GM12878 (cell line): Measurements from ENCODE around the gene PLXNA2. TPM values are rescaled to one million over a fixed set of nuclear protein-coding genes. Genes with fewer than 3 reads are reported as not detected.

Experiments used
- ATAC-seq: fragments of 200-7000 bp; cut with Tn5 transposase; 3 replicates; pipeline ENCODE4 v1.9.1; 2020; ENCODE audit warnings: mild to moderate bottlenecking, moderate library complexity
- BruUV-seq: library from RNA; stranded (reverse); fragments of 400-500 nt; replicated peaks from 2 replicates; lab custom pipeline; 2021; lab: Mats Ljungman, UMichigan
- CTCF ChIA-PET: fragments of 300-600 bp; sonication (Branson Sonifier 250); formaldehyde crosslinking; extraction: SDS; loops from one replicate; lab custom pipeline; 2021; ENCODE audit warnings: inconsistent platforms; lab: Yijun Ruan, JAX
- POLR2A ChIA-PET: fragments of 350-600 bp; formaldehyde crosslinking; extraction: SDS; loops from one replicate; lab custom pipeline; 2021; ENCODE audit warnings: inconsistent platforms; lab: Charles Lee
- RAD21 ChIA-PET: fragments of 300-600 bp; sonication (Branson Sonifier 250); formaldehyde crosslinking; loops from one replicate; lab custom pipeline; 2023; ENCODE audit warnings: antibody characterized with exemption; ENCODE audit not compliant: unreplicated experiment; lab: Charles Lee
- SMC1A ChIA-PET: fragments of 300-600 bp; sonication (Branson Sonifier 250); formaldehyde crosslinking; loops from one replicate; lab custom pipeline; 2023; ENCODE audit not compliant: unreplicated experiment, uncharacterized antibody; lab: Charles Lee
- DNase-seq: peaks from one replicate; pipeline ENCODE4 v3.0.0-alpha.2; 2011; ENCODE audit warnings: low read depth, low spot score
- FAIRE-seq: peaks from 3 replicates; lab custom pipeline; 2011; peaks lifted over from hg19 to GRCh38; lab: Jason Lieb, UNC
- H2AFZ ChIP-seq: 2 replicates; pipeline ENCODE4 v1.6.0; 2011; ENCODE audit warnings: low read depth, low read length, control low read depth; ENCODE audit not compliant: control insufficient read depth
- H3K27ac ChIP-seq: 2 replicates; pipeline ENCODE4 v1.5.1; 2011; ENCODE audit warnings: control low read depth; ENCODE audit not compliant: control insufficient read depth, insufficient read depth
- H3K27me3 ChIP-seq, 2 experiments: replicated peaks in 1 of 2; 2 replicates each; pipeline versions ENCODE4 v1.6.0 to v1.6.1; 2011; ENCODE audit warnings: low read length in 1 of 2; ENCODE audit not compliant: control insufficient read depth in 2 of 2, insufficient read depth in 2 of 2
- H3K36me3 ChIP-seq, 2 experiments: 2 replicates each; pipeline ENCODE4 v1.5.1; 2011; ENCODE audit warnings: low read length in 1 of 2; ENCODE audit not compliant: control insufficient read depth in 2 of 2, insufficient read depth in 2 of 2
- H3K4me1 ChIP-seq: 2 replicates; pipeline ENCODE4 v1.6.1; 2011; ENCODE audit warnings: mild to moderate bottlenecking, low read length, moderate library complexity, mixed read lengths; ENCODE audit not compliant: control insufficient read depth, insufficient read depth
- H3K4me2 ChIP-seq: 2 replicates; pipeline ENCODE4 v1.6.0; 2011; ENCODE audit warnings: control low read depth; ENCODE audit not compliant: control insufficient read depth, insufficient read depth
- H3K4me3 ChIP-seq: fragments of 200-600 bp; sonication (generic); 2 replicates; pipeline ENCODE4 v1.5.1; 2016
- H3K79me2 ChIP-seq: 2 replicates; pipeline ENCODE4 v1.6.0; 2011; ENCODE audit warnings: low read length; ENCODE audit not compliant: control insufficient read depth, insufficient read depth
- H3K9ac ChIP-seq: 2 replicates; pipeline ENCODE4 v1.8.0; 2011; ENCODE audit warnings: low read length, control low read depth, mixed read lengths; ENCODE audit not compliant: control insufficient read depth, insufficient read depth
- H3K9me3 ChIP-seq: replicated peaks from 3 replicates; pipeline ENCODE4 v1.5.1; 2011; ENCODE audit warnings: mild to moderate bottlenecking, low read length; ENCODE audit not compliant: control insufficient read depth, insufficient read depth
- H4K20me1 ChIP-seq: 2 replicates; pipeline ENCODE4 v1.6.0; 2011; ENCODE audit not compliant: control insufficient read depth, insufficient read depth
- BHLHE40 ChIP-seq, 2 experiments: fragments of 450-650 bp in 1 of 2; IDR thresholded peaks; 2 replicates each; pipeline ENCODE4 v1.6.1; 2011 to 2017; ENCODE audit warnings: low read depth in 2 of 2, borderline replicate concordance in 1 of 2, improper control_type of control experiment in 1 of 2, low read length in 1 of 2, mild to moderate bottlenecking in 1 of 2
- DPF2 ChIP-seq: fragments of 450-650 bp; IDR thresholded peaks from 2 replicates; pipeline ENCODE4 v1.6.1; 2017; ENCODE audit warnings: mild to moderate bottlenecking
- E2F8 ChIP-seq: fragments of 450-650 bp; IDR thresholded peaks from 2 replicates; pipeline ENCODE4 v1.6.1; 2018; ENCODE audit warnings: mild to moderate bottlenecking, low read depth, moderate library complexity; ENCODE audit not compliant: partially characterized antibody
- EED ChIP-seq: sonication (generic); IDR thresholded peaks from 2 replicates; pipeline ENCODE4 v1.6.1; 2016; ENCODE audit warnings: antibody characterized with exemption, low read depth
- FOXK2 ChIP-seq: fragments of 450-650 bp; IDR thresholded peaks from 2 replicates; pipeline ENCODE4 v1.6.1; 2017; ENCODE audit warnings: mild to moderate bottlenecking, moderate library complexity
- IKZF1 ChIP-seq: fragments of 450-650 bp; conservative IDR thresholded peaks from 2 replicates; pipeline ENCODE4 v1.6.1; 2017; ENCODE audit warnings: antibody characterized with exemption, mild to moderate bottlenecking
- JUNB ChIP-seq: IDR thresholded peaks from 2 replicates; pipeline ENCODE4 v1.6.1; 2016; ENCODE audit warnings: antibody characterized with exemption, mild to moderate bottlenecking
- KDM1A ChIP-seq: fragments of 200-600 bp; sonication (generic); IDR thresholded peaks from 2 replicates; pipeline ENCODE4 v1.6.1; 2016; ENCODE audit warnings: borderline replicate concordance
- NKRF ChIP-seq: fragments of 450-650 bp; conservative IDR thresholded peaks from 2 replicates; pipeline ENCODE4 v1.6.1; 2017; ENCODE audit warnings: mild to moderate bottlenecking, moderate library complexity
- NRF1 ChIP-seq: conservative IDR thresholded peaks from 2 replicates; pipeline ENCODE4 v1.6.1; 2011; ENCODE audit warnings: mild to moderate bottlenecking, low read depth, low read length, improper control_type of control experiment
- PAX5 ChIP-seq: IDR thresholded peaks from 2 replicates; pipeline ENCODE4 v1.6.1; 2011; ENCODE audit warnings: low read depth, low read length, borderline replicate concordance
- SMAD5 ChIP-seq: IDR thresholded peaks from 2 replicates; pipeline ENCODE4 v1.6.1; 2016; ENCODE audit warnings: antibody characterized with exemption, low read depth
- SMC3 ChIP-seq: IDR thresholded peaks from 2 replicates; pipeline ENCODE4 v1.6.1; 2011; ENCODE audit warnings: low read length, improper control_type of control experiment, borderline replicate concordance
- SPI1 ChIP-seq: IDR thresholded peaks from 2 replicates; pipeline ENCODE4 v1.6.1; 2011; ENCODE audit warnings: low read depth, mild to moderate bottlenecking, low read length, moderate library complexity, borderline replicate concordance; ENCODE audit not compliant: insufficient read depth
- WRNIP1 ChIP-seq: IDR thresholded peaks from 2 replicates; pipeline ENCODE4 v1.6.1; 2011; ENCODE audit warnings: low read depth, low read length, improper control_type of control experiment, borderline replicate concordance
- ZNF24 ChIP-seq: fragments of 450-650 bp; IDR thresholded peaks from 2 replicates; pipeline ENCODE4 v1.6.1; 2017; ENCODE audit warnings: antibody characterized with exemption, mild to moderate bottlenecking
- ZNF274 ChIP-seq: IDR thresholded peaks from one replicate; pipeline ENCODE4 v1.8.0; 2011; ENCODE audit not compliant: insufficient read length, insufficient read depth
- WGBS: methylation state at CpG from one replicate; pipeline ENCODE4 v1.1.6; 2016; ENCODE audit warnings: low lambda C conversion rate; ENCODE audit not compliant: insufficient replicate concordance, insufficient coverage; ENCODE audit errors: missing lambda C conversion rate; 5-methylcytosine and 5-hydroxymethylcytosine counted together
- in situ Hi-C: fragments of 300-500 bp; cut with MboI; formaldehyde crosslinking; loops from 9 replicates; pipeline ENCODE4 v1.14.3; 2018; ENCODE audit warnings: mixed read lengths
- intact Hi-C: fragments of 100-400 bp; cut with micrococcal nuclease; formaldehyde crosslinking; loops from one replicate; pipeline ENCODE4 v1.14.2; 2022; ENCODE audit not compliant: unreplicated experiment
- polyA plus RNA-seq, 11 experiments: library from polyadenylated mRNA; depleted of rRNA in 4 of 11; unstranded in 6 of 11; stranded (reverse) in 5 of 11; fragments of >200 nt; fragmentation: Nextera tagmentation in 4 of 11; fragmentation: Illumina TruSeq in 1 of 11; extraction: Ambion mirVana in 4 of 11; extraction: Trizol in 1 of 11; gene quantifications; 1 replicate in 1 of 11; 2 replicates in 10 of 11; pipeline versions ENCODE4 v1.2.1 to v1.2.3, GENCODE V29; 2011 to 2016; ENCODE audit warnings: inconsistent platforms in 2 of 11, missing spikeins in 2 of 11, low read depth in 1 of 11
- total RNA-seq, 4 experiments: library from RNA; depleted of rRNA in 3 of 4; stranded (reverse); fragments of >200 nt in 3 of 4; fragmentation: Illumina TruSeq in 1 of 4; extraction: Trizol in 1 of 4; gene quantifications; 2 replicates each; pipeline versions ENCODE4 v1.2.1 to v1.2.3, GENCODE V29; 2013 to 2021

PLXNA2 gene
- total and polyA plus RNA-seq, 10 of the 15 experiments (the other 5 are each of a cell fraction or from before 2014, with no cell fraction given): under 0.01 to 0.08 (median 0.07) TPM; not detected in 4

DNA sequence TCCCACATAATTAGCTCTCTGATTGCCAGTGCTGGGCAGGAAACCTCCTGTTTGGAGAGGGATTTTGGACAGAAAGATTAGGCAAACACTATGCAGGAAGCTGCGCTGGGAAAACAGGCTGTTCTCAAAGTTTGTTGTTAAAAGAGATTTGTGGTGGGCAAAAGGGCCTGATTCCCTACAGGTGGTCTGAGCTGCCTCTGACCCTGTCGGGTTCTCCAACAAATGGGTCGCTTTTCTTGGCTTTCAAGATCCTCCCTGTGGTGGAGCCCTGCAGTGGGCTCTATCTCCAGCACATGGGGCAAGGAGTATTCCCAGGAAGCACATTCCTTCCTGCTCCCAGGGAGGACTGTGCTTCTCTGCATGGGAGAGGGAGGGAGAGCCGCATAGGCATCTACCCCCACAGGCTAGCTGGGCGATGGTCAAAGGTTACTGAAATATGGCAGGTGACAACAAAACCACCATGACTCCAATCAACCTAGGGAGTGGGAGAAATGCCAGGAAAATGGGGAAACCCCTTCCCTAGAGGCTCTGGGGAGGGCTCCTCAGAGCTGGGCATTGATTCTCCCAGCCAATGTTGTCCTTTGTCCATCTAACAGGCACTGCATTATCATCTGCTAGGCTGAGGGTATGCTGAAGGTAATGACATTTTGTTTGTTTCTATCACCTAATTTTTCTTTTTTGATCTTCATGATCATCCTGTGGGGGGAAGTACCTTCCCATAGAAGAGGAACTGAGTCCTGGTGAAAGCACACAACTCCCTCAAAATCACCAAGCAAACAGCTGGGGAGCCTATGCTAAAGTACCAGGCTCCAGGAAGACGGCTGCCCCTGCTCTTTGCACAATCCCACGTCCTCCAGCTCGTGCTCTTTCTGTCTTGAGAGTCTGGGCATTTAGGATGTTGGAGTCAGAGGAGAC, 85.3 kb downstream of the PLXNA2 start:
- DNase-seq (no peak), ATAC-seq (no peak; the same call in 2 of the 3 replicates), FAIRE-seq (no peak)
- H3K79me2 ChIP-seq: no peaks in the 10 kb centered on the region
- no peak overlapping the region for H2AFZ ChIP-seq
- H3K36me3 ChIP-seq: no peaks in the 10 kb centered on the region
- no peak overlapping the region for H3K27ac ChIP-seq
- no peak overlapping the region for H3K4me3 ChIP-seq
- WGBS: 14% methylated on average over 8 of the region's 8 CpGs
- H3K4me2 ChIP-seq: no peak overlapping the region
- intact Hi-C loops: no loop called here
- SMC1A ChIA-PET: interaction anchor here (1.0 to 1.3 kb wide), 6 partner anchors 14 to 79 kb away, joined by 3 to 4 read pairs (median 3); no protein-coding TSS in a partner anchor
- RAD21 ChIA-PET: interaction anchor here (0.9 to 1.2 kb wide), 3 partner anchors 29 to 83 kb away, joined by 3 to 4 read pairs (median 4); no protein-coding TSS in a partner anchor
- H3K9me3 ChIP-seq: no peaks in the 10 kb centered on the region
- H3K27me3 ChIP-seq: no peaks in the 10 kb centered on the region; a peak in 1 of 4 replicates
- no peaks in the 10 kb centered on the region for H4K20me1 ChIP-seq
- no TSS peak for BruUV-seq
- CTCF ChIA-PET: interaction anchor here (0.9 to 2.1 kb wide), 6 partner anchors 19 to 86 kb away, joined by 3 to 8 read pairs (median 4); no protein-coding TSS in a partner anchor
- no peak overlapping the region for H3K9ac ChIP-seq
- POLR2A ChIA-PET: interaction anchor here (0.8 kb wide), 1 partner anchor 21 kb away, joined by 3 read pairs; no protein-coding TSS in a partner anchor
- 0 out of 2 replicates have a peak, but pooled peaks cover 3% of the 10 kb centered on the region for H3K4me1 ChIP-seq
- in situ Hi-C loops: no loop called here
- no peak for TF ChIP-seq ZNF24
- TF ChIP-seq BHLHE40 (IDR thresholded peaks at IDR 0.05; ENCODE audit: borderline replicate concordance in 1 of 2, low read depth in 2 of 2, low read length in 1 of 2): 0 out of 4 replicates have a peak, but pooled peaks of 1 of the 2 experiments have one; percentile 3
- TF ChIP-seq NRF1: no peak
- TF ChIP-seq E2F8: no peak
- no peak for TF ChIP-seq SMAD5
- TF ChIP-seq WRNIP1: no peak
- peak; percentile 32; the same call in 1 of the 2 replicates for TF ChIP-seq IKZF1
- no peak for TF ChIP-seq NKRF
- no peak for TF ChIP-seq ZNF274
- TF ChIP-seq PAX5: no peak
- TF ChIP-seq FOXK2: no peak
- TF ChIP-seq JUNB: no peak
- no peak for TF ChIP-seq KDM1A
- peak; percentile 73; the same call in 1 of the 2 replicates for TF ChIP-seq SPI1
- 0 out of 2 replicates have a peak, but pooled peaks have one; percentile 7 for TF ChIP-seq DPF2
- TF ChIP-seq EED: no peak
- TF ChIP-seq SMC3: no peak
